ENCODE results near the gene ATG2B. TPM values are rescaled to one million over a fixed set of nuclear protein-coding genes. Genes with fewer than 3 reads are reported as not detected.
A peak's percentile ranks its signal among the peaks of the same experiment; 100 is the strongest.

The ATG2B gene
- total RNA-seq, 1 experiment from 2014 or later: 9.4 TPM

- DNase-seq (ENCODE audit: low read depth): peak; percentile 29
Observed at GRCh38 chr14:96271421-96271762, 91.7 kb downstream of the ATG2B start.

- no peak for DNase-seq (ENCODE audit: low read depth)
Observed at GRCh38 chr14:96270565-96271420, 92.3 kb downstream of the ATG2B start.

DNA sequence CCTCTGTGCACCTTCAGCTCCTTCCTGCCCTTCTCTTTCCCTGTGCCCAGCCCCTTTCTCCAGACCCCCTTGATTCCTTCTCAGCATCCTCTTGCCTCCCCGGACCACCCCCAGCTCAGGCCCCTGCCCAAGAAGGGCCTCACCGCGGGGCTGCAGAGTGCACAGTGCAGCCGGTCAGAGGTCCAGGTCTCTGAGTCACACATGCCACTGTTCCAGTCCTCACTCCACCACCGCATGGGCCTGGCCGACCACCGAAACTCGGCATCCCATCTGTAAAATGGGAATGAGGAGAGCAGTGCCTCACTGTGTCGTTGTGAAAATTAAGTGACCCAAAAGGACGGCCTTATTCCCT lies 93.8 kb downstream of the ATG2B start:
- DNase-seq (ENCODE audit: low read depth): no peak

GRCh38 chr14:96268431-96269358 lies 94.4 kb downstream of the ATG2B start:
- DNase-seq (ENCODE audit: low read depth): peak; percentile 93

DNA sequence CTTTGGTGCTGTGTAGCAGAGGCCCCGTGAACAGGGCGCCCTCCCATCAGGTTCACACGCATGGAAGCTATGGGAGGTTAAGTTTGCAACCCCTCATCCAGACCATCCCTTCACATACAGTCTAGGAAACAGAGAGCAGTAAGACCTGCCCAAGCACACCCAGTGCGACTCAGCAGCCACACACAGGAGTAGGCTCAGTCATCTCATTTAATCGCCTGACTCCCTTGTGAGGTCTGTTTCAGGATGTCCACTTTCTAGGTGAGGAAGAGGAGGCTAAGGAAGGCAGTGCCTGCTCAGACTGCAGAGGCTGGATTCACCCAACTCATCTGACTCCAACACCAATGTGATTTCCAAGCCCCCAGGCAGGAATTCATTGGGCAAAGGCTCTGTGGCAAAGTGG lies 95.2 kb downstream of the ATG2B start:
- peak; percentile 58 for DNase-seq (ENCODE audit: low read depth)

DNA sequence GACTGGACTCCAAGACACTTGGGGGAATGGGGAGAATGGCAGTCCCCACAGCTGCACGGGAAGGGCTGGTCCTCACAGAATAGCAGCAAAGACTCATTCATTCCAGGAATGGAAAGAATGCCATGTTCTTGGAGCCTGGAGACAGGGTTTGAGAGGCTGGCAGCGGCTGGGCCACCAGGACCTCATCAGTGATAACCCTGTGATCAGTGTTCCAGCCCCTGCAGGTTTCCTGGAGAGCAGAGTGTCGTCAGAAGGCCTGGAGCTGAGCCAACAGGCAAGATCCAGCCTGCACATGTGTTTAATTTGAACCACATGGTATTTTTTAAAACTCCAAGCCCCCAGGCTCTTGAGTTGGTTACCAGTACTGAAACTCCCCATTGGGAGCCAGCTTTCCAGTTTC lies 95.8 kb downstream of the ATG2B start:
- DNase-seq (ENCODE audit: low read depth): no peak

DNA sequence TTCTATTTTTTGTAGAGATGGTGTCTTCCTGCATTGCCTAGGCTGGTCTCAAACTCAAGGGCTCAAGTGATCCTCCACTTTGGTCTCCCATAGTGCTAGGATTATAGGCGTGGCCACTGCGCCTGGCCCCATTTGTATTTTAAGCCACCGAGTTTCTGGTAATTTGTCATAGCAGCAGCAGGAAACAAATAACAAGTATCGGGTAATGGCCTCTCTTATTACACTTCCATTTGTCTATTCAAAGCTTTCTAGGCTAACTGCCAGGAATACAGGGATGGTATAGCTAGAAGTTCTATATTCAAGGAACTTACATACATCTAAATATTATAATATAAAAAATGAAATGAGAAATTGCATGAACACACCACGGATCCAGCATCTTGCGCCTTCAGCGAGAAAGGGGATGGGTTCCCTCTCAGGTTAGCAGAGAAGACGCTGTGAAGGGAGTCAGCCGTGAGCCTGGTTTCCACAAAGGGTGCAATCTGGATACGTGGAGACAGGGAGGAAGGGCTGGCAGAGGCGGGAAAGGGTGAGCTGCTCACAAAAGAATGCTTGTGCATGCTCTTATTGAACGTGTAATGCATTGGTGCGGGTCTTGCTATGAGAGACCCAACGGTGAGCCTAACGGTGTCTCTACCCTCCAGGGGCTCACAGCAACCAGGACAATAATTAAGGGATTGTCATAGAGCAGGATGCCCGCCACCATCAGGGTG lies 97.6 kb downstream of the ATG2B start:
- no peak for DNase-seq (ENCODE audit: low read depth)

- peak; percentile 37 for DNase-seq (ENCODE audit: low read depth)
Observed at GRCh38 chr14:96264853-96265252, 98.3 kb downstream of the ATG2B start.

DNA sequence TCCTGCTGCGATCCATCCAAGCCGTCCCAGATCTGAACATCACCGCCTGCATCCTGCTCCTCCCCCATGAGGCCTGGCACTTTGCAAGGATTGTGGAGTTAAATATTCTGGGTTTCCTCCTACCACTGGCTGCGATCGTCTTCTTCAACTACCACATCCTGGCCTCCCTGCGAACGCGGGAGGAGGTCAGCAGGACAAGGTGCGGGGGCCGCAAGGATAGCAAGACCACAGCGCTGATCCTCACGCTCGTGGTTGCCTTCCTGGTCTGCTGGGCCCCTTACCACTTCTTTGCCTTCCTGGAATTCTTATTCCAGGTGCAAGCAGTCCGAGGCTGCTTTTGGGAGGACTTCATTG lies 99.0 kb downstream of the ATG2B start:
- DNase-seq (ENCODE audit: low read depth): no peak

DNA sequence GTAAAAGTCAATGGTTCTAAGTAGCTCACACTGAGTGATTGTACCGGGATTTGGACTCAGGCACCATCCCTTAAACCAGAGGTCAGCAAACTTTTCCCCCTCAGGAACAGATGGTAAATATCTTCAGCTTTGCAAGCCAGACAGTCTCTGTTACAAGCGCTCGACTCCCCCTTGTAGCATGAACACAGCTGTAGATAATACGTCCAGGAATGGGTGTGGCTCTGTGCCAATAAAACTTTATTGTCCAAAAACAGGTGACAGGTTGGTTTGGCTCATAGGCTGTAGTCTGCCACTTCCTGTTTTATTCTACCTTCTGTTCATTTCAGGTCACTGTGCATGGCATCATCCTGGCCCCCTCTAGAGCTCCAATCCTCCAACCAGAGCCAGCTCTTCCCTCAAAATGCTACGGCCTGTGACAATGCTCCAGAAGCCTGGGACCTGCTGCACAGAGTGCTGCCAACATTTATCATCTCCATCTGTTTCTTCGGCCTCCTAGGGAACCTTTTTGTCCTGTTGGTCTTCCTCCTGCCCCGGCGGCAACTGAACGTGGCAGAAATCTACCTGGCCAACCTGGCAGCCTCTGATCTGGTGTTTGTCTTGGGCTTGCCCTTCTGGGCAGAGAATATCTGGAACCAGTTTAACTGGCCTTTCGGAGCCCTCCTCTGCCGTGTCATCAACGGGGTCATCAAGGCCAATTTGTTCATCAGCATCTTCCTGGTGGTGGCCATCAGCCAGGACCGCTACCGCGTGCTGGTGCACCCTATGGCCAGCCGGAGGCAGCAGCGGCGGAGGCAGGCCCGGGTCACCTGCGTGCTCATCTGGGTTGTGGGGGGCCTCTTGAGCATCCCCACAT lies 99.6 kb downstream of the ATG2B start:
- DNase-seq (ENCODE audit: low read depth): no peak

DNA sequence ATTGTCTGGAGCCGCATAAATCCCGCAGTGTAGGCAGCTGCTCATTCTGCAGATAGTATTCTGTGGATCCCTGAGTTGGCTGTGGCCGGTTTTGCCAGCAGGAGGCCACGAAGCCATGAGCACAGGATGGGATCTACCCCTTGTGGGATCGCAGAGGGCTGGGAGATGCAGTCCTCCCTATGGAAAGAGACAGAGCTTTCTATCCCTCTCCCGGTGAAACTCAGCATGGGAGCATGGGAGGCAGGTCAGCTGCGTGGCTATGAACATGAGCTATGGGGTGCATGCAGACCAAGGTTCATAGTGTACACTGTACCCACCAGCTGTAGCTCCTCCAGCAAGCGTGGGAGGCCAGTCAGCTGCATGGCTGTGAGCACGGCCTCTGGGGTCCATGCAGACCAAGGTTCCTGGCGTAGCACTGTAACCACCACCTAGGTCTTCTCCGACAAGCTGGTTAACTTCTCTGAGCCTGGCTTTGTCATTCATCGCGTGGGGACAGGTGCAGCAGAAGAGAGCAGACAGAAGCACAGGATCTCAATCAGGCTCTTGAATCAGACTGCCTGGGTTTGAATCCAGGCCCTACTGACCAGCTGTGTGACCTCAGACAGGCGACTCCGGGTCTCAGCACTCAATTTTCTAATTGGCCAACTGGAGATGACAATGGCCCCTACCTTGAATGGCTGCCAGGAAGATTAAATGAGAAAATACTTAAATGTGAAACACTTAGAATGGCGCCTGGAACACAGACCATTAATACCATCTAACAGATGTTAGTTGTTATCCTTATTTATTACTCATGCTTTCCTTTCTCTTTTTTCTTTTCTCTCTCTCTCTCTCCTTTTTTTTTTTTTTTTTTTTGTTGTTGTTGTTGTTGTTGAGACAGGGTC lies 101.1 kb downstream of the ATG2B start:
- no peak for DNase-seq (ENCODE audit: low read depth)

GRCh38 chr14:96261053-96261452 lies 102.1 kb downstream of the ATG2B start:
- no peak for DNase-seq (ENCODE audit: low read depth)

DNA sequence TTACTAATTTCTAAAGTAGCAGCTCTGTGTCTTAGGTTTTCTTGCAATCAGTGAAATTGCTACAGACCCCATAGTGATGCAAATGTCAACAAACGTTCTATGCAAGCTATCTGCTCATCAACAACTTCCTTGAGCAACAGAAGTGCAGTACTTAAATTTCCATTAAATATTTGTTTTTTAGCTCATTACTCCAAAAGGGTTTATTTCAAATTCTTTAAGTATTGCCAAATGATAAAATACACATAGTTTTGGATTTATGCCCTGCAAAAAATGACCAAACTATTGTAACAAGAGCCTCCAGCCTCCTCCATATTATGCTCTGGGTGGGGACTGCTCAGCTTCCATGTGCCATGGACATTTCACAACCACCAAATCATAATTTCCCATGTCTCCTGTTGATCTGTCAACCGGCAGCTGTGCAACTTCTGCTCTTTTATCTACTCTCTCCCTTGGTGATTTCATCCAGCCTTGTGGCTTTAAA lies 102.8 kb downstream of the ATG2B start:
- DNase-seq (ENCODE audit: low read depth): no peak

- DNase-seq (ENCODE audit: low read depth): no peak
Observed at GRCh38 chr14:96257900-96258299, 105.2 kb downstream of the ATG2B start.

DNA sequence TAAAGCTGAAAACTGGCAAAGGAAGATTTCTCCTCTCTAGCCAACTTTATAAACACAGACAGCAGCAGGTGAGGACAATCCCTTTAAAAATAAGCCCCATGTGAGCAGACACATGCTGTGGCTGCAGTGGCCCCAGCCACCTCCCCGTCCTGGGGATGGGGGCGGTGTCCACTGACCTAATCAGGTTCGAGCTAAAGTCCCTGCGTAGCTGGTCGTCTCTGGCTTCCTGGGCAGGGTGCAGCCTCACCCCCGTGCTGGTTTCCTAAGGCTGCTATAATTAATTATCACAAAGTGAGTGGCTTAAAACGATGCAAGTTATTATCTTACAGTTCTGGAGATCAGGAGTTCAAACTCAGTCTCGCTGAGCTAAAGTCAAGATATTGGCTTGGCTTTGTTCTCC lies 106.1 kb downstream of the ATG2B start:
- no peak for DNase-seq (ENCODE audit: low read depth)

DNA sequence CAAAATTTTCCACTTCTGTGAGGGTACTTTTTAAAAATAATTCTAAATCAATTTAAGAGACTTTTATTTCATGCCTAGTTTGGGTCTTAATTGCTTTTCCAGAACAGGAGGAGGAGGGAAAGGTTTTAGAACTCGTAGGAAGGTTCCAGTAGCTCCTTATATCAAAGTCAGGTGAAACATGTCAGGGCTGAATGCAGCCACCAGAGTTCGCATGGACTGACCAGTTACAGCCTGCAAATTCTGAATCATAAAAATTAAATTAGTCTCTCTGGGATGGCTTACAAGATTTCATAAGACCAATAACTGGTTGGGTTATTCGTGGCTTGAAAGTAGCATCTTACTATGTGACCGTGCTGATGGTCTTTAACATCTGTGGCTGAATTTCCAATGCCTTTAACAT lies 106.7 kb downstream of the ATG2B start:
- no peak for DNase-seq (ENCODE audit: low read depth)

DNA sequence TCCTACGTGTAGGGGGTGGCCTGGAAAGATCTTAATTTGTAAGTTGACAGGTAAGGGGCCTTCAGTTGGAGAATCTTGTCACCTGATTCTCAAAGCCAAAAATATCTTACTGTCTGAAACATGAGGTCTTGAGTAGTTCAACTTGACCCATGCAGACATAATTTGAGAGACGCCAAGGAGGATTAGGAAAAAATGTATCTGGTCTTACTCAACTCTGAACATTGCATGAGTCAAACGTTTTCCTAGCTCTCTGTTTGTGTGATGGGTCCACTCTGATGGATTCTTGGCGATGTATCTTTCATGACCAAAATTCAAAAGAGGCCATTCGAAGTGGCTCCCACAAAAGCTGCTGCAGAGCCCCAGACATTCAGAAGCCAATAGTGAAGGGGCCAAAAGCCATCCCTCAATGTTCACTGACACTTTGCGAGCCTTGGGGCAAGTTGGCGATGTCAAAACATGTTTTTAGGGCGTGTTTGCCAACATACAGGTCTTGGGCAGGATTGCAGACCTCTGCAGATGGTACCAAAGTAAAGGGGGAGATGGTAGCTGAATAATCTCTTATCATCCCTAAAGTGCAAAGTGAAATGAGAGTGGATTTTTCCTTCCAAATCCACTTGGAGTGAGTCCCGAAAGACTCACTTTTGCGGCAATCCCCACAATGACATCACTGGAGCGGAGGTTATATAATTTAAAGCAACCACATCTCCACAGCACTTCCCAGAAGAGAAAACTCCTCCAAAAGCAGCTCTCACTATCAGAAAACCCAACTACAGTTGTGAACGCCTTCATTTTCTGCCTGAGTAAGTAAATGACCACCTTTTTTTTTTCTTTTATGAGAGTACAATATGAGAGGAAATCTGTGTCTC lies 107.4 kb downstream of the ATG2B start, which contains the start of gene BDKRB1:
BDKRB1 (plus strand) TSS at position 710 of the 866 bp plus-strand sequence. CDS start 7,473 bp downstream, outside the sequence.
- DNase-seq (ENCODE audit: low read depth): peak; percentile 59

DNA sequence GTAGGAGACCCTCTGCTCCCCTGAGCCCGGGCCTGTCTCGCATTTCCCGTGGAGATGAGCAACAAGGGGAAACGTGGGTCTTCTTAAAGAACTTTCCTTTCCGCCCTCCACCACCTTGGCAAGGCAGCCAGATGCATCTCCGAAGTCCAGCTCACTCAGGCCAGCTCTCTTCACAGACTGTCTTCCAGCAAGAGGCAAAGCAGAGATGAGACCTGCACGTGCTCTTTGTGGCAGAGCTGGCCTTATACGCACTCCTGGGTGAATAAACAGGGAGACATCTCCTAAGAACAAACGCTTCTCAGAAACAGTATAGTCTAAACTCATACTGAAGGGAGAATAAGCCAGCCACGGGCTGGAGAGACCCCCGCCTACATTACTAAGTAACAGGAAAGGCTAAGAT lies 108.5 kb downstream of the ATG2B start:
- no peak for DNase-seq (ENCODE audit: low read depth)
